Subcutaneous adipose tissue (tissue), 4 donors: Measurements from ENCODE around the gene ZMAT1. TPM values are rescaled to one million over a fixed set of nuclear protein-coding genes. Genes with fewer than 3 reads are reported as not detected.

Experiments used
- small RNA-seq: library from RNA; depleted of rRNA; stranded (forward); fragments of <200 nt; gene quantifications from one replicate; pipeline ENCODE3, GENCODE V24; 2016
- total RNA-seq, 4 donors: library from RNA; depleted of rRNA; stranded (reverse); fragments of >200 nt; gene quantifications; one replicate each; pipeline ENCODE4 v1.1.0, GENCODE V29; 2016
- TF ChIP-seq, protein P1 (sequence below): fragments of 450-650 bp; IDR thresholded peaks from one replicate; pipeline ENCODE4 v1.5.1; 2016; ENCODE audit warnings: low read depth, mild to moderate bottlenecking, control low read depth, antibody characterized with exemption, moderate library complexity

The ZMAT1 gene
- total RNA-seq, 4 donors from 2014 or later, result 12.1 to 17.1 (median 13.8) TPM

DNA sequence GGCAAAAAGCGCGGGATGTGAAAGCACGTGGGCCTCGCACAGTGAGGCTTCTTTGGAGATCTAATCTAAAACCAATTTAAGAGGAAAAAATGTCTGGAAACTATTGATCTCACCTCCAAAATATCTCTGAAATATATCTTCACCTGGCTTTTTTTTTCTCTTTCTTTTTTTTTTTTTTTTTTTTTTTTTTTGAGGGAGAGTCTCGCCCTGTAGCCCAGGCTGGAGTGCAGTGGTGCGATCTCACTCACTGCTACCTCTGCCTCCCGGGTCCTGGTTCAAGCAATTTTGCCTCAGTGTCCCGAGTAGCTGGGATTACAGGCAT is 383 bp upstream of the ZMAT1 start:
- TF ChIP-seq, protein P1, sequence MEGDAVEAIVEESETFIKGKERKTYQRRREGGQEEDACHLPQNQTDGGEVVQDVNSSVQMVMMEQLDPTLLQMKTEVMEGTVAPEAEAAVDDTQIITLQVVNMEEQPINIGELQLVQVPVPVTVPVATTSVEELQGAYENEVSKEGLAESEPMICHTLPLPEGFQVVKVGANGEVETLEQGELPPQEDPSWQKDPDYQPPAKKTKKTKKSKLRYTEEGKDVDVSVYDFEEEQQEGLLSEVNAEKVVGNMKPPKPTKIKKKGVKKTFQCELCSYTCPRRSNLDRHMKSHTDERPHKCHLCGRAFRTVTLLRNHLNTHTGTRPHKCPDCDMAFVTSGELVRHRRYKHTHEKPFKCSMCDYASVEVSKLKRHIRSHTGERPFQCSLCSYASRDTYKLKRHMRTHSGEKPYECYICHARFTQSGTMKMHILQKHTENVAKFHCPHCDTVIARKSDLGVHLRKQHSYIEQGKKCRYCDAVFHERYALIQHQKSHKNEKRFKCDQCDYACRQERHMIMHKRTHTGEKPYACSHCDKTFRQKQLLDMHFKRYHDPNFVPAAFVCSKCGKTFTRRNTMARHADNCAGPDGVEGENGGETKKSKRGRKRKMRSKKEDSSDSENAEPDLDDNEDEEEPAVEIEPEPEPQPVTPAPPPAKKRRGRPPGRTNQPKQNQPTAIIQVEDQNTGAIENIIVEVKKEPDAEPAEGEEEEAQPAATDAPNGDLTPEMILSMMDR, result no peak

DNA sequence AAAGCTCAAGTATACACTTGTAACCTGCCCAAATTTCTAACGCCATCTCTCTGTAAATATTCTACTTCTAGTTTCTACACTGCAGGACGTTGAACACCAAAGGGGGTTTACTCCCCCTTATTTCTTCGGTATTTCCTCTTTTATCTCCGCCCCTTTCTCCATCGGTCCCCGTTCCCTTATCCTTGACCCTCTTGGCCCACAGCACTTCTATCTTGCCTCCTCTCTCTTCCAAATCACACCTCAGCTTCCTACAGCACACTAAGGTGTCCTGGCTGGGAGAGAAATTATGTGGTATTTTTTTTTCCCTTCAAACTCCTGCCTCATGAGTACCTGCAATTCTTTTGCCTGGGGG is 715 bp downstream of the ZMAT1 start:
- TF ChIP-seq, protein P1, result no peak

DNA sequence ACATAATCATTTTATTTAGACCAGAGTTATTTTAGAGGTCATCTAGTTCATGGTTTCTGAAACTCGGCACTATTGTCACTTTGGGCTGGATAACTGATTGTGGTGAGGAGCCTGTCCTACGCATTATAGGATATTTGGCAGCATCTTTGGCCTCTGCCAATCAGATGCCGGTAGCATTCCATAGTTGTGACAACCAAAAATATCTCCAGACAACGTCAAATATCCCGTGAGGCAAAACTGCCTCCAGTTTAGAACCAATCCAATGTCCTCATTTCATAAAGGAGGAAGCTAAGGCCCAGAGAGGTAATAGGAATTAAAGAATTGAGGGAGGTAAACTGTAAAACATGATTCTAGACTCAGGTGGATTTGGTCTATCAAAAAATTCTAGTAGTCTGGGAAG is 6.1 kb downstream of the ZMAT1 start:
- TF ChIP-seq, protein P1, result no peak

DNA sequence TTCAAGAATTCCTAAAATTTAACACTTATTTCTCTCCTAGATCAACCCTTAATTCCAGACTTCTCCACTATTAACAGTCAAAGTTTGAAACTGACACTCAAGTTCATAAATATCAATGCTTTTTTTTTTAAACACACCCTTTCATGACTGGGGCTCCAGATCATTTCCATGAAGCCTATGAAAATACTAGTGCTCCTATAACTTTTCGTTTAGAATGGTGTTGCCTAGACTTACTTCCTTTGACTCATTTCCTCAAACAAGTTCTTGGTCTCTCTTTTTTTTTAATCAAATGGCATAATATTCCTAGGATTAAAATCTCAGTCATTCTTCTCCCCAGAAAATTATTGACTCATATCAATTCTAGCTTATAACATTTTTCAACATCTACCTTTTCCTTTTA is 13.1 kb downstream of the ZMAT1 start:
- TF ChIP-seq, protein P1, result no peak

DNA sequence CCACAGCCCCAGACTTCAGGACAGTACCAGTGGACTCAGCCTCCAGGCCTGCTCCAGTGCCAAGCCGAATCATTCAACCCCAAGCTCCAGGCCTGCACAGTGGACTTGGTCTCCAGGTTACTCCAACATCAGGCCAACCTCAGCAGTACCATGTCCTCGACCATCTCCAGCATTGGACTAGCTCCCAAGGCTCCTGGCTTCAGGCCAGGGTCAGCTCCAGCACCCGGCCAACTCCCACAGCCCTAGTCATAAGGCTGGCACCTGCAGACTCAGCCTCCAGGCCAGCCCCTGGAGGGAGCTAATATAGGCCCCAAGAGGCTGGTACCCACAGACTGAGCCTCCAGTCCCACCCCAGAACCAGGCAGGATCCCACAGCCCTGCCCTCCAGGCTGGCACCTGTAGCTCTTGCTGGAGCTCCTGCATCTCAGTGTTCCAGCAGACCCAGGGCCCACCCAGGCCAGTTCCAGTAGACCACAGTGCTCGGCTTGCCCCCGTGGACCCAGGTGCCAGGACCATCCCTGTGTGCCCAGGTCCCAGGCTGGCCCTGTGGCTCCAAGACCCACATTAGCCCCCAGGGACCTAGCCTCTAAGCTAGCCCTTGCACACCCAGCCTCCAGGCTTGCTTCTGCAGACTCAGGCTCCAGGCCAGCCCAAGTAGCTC is 25.6 kb downstream of the ZMAT1 start:
- TF ChIP-seq, protein P1, result no peak

DNA sequence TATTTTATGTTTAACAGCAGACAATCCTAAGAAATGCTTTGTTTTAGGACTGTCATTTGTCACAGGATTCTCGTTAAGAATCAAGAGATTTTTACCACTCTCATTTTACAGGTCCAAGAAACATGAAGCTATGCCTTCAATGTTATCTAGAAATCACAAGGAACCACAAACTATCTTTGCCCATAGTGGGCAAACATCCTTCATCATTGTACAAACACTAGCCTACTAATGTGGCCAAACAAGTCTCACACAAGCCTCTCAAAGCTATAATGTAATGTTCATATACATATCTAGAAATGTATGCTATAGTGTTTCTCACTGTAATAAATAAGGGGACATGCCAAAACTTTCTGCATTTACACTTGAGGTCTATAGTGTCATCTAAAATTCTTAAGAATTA is 26.8 kb downstream of the ZMAT1 start:
- TF ChIP-seq, protein P1, result no peak

Small RNA genes lying within 50 kb of the gene (small RNA-seq; reads per million reads assigned to genes)
- gene RNU6-345P, result not detected

Other genes with a start within 250 kb of the ZMAT1 start
- gene TCEAL2, start 193.7 kb upstream of the ZMAT1 start, total RNA-seq, result not detected
- not detected for gene TCEAL6, start 210.5 kb upstream of the ZMAT1 start, total RNA-seq
- gene BEX5, start 223.9 kb upstream of the ZMAT1 start, total RNA-seq, result 1 to 10 TPM in 2 of 4 donors, not detected in 2; 3.8 to 4.1 TPM